NCI-H1048 (cell line): ENCODE results near the gene PTGFR.

ENCODE experiments used
- DNase-seq: peaks from one replicate; lab custom pipeline; 2025; lab: John Stamatoyannopoulos, UW

Gene PTGFR

DNA sequence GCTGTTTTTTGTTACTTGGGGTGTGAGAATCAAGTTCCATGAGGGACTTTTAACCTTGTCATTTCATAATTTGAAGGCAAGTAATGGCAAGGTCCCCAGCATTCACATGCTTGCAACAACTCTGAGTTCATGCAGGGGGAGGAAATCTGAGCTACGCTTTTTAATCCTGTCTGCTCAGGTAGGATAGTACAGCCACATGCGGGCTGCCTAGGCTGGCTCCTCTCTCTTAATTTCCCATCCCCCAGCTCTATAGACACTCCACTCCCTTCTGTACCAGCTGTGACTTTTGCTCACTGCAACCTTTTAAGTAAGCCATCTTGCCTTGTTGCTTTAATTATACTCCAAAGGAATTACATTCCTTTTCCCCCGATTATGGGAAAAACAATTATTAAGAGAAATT is 30.1 kb downstream of the PTGFR start:
- no peak for DNase-seq

DNA sequence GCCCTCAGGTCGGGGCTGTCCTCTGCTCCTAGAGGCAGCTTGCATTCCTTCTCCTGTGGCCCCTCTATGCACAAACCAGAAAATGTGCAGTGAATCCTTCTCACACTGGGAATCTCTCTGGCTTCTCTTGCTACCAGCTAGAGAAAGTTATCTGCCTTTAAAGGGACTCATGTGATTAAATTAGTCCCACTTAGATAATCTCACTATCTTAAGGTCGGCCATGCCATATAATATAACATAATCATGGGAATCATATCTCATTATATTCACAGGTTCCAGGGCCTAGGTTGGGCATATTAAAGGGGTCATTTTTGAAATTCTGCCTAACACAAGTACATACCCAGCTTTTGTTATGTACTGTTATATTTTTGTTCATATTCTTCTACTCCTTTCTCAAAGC is 31.4 kb downstream of the PTGFR start:
- no peak for DNase-seq

GRCh38 chr1:78526496-78526895 is 35.7 kb downstream of the PTGFR start:
- DNase-seq: no peak

DNA sequence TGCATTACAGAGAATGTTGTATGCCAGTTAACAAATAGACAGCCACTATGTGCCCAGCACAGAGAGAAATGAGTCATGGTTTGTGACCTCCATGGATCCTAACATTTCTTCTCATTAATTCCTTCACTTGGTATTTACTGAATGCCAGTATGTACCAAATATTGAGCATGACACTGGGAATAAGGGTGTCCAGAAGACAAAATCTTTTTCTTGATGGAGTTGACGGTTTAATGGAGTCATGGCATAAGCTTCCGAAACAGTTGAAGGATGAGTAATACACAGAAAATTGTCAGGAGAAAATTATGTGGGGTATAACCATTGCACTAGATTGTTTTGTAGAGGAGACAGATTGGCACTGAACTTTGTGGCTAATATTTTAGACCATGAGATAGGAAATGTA is 36.9 kb downstream of the PTGFR start:
- DNase-seq: no peak

DNA sequence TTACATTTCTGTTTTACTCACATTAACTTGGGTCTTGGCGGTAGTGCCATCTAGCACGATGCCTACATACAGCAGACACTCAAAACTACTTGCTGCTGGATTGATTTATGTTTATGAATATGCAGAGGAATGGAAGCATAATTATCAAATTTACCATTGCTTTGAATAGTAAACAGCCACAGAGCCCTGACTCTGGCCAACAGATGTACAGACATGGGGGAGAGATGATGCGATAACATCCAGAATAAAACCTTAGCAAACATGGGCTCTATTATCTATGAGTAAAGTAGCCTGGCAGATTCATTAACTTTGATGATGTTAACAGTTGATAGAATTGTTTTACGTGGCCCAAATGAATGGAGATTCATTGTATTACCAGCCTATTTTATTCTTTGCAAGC is 42.8 kb downstream of the PTGFR start:
- no peak for DNase-seq

- DNase-seq: no peak
Observed at GRCh38 chr1:78535286-78535685, 44.5 kb downstream of the PTGFR start.

- no peak for DNase-seq
Observed at GRCh38 chr1:78536427-78536826, 45.7 kb downstream of the PTGFR start.

DNA sequence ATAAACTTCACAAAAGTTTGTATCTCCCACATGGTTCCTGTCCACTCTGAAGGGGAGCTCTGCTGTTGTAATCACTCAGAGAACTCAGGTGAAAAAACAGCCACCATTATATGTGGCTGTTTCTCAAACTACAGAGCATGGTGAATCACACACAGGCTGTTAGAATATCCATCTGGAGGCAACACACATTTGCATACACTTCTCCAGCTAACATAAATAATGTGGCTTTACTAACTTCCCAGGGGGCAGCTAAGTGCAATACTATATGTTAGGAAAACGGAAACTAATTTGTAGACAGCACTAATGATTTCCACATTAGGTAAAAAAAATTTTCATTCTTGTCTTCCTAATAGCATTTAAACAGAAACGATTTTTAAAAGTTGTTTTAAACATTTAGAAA is 49.3 kb downstream of the PTGFR start:
- no peak for DNase-seq

DNA sequence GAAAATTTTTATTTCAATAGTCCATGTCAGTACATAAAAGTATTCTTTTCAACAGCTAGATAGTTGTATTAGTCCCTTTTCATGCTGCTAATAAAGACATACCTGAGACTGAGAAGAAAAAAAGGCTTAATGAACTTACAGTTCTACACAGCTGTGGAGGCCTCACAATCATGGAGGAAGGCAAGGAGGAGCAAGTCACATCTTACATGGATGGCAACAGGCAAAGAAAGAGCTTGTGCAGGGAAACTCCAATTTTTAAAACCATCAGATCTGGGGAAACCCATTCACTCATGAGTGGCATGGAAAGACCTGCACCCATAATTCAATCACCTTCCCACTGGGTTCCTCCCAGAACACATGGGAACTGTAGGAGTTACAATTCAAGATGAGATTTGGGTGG is 50.7 kb downstream of the PTGFR start:
- no peak for DNase-seq

GRCh38 chr1:78543941-78544643 is 53.3 kb downstream of the PTGFR start:
- DNase-seq: no peak

GRCh38 chr1:78547081-78547480 is 56.3 kb downstream of the PTGFR start:
- DNase-seq: no peak

DNA sequence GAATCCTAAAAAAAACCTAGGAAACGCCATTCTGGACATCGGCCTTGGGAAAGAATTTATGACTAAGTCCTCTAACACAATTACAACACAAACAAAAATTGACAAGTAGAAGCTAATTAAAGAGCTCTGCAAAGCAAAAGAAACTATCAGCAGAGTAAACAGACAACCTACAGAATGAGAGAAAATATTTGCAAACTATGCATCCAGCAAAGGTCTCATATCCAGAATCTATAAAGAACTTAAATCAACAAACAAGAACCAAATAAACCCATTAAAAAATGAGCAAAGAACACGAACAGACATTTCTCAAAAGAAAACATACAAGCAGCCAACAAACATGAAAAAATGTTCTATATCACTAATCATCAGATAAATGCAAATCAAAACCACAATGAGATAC is 58.6 kb downstream of the PTGFR start:
- no peak for DNase-seq

- no peak for DNase-seq
Observed at GRCh38 chr1:78549891-78550290, 59.1 kb downstream of the PTGFR start.

GRCh38 chr1:78553859-78554258 is 63.1 kb downstream of the PTGFR start:
- no peak for DNase-seq

- DNase-seq: no peak
Observed at GRCh38 chr1:78554840-78555239, 64.1 kb downstream of the PTGFR start.

DNA sequence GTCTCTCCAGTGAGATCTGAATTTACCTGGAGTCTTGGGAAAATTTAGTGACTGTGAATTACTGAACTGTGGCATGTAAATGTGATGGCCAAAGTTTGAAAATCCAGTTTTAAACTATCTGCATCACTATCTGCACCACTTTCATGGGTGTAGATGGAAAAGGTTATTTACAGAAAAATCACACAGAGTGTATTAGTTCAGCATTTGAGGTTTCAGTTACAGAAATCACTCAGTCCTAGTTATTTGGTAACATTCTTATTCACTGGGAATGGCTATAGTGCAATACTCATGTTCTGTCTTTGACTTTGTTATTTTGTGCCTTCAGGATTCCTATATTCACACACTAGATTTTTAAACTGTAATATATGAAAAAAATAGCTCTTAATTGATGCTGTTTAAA is 68.9 kb downstream of the PTGFR start:
- no peak for DNase-seq

GRCh38 chr1:78560811-78561210 is 70.0 kb downstream of the PTGFR start:
- no peak for DNase-seq

DNA sequence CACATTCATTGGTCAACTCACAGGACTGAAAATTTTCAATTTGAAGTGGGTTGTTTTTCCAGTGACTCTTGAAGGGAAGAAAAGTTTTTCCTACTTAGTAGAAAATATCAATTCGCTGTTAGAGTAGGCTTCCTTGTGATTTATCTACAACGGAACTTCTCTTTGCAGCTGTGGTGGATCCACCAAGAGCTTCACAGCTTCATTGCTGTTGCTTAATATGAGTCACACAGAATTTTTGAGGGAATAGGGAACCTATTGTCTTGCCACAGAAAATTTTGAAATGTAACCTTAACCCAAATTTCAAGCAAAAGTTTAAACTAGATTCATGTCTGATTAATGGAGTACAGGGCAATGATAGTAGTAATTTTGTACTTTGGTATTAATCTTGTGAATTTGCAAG is 71.1 kb downstream of the PTGFR start:
- no peak for DNase-seq

DNA sequence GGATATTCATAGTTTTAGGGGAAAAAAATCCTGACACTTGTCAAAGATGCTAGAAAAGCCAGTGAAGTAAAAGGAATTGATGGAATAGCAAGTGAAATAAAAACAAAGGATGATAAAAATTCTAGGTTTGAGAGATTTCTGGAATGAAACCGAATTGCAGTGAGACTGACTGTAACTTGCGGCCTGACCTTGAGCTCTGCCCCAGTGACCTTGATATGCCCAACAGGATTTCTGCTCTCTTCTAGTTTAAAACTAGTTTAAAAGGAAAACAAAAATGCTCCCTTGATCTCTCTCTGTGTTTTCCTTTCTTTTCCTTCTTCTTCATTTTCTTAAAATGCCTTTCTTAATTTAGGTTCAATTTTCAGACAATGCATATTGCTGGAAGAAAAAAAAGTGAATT is 74.6 kb downstream of the PTGFR start:
- no peak for DNase-seq

GRCh38 chr1:78570539-78570938 is 79.8 kb downstream of the PTGFR start:
- no peak for DNase-seq

DNA sequence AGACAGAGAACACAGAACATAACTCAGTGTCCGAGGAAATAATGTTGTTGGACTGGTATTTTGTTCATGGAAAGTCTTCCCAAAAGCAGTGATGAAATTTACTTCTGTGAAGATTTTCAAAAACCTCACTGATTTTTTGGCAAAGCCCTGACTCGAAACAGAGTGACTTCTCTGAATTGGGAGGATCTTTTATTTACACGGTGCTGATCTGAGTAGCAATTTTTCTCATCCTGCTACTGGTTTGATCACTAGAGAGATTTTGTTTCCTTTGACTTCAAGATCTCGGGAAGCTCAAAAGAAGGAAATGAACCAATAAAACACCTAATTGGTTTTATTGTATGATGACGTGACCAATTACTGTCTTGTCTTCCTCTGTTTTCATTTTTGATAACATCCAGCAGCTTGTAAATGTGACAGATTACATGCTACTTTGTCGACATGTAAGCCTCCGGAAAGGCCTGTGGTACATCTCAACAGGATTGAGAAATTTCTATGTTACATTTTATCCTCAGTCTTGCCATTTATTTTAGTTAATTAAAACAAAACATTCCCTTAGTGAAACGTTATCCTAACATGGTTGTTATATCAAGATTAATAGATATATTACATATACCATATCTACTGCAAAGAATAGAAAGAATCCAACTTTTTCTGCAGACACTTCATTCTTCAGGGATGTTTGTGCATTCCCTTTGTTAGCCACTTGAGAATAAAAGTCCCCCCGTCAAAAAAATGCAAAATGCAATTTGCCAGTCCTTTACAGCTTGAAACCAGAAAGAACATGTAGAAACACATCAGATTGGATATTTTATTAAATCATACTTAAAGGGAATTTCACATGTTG is 86.7 kb downstream of the PTGFR start:
- DNase-seq: no peak

- DNase-seq: no peak
Observed at GRCh38 chr1:78586572-78586971, 95.8 kb downstream of the PTGFR start.

GRCh38 chr1:78587211-78587610 is 96.4 kb downstream of the PTGFR start:
- no peak for DNase-seq
